ENCODE measurements around the gene CEP164. TPM values are rescaled to one million over a fixed set of nuclear protein-coding genes. Genes with fewer than 3 reads are reported as not detected.

The CEP164 gene
- total RNA-seq, 1 donor from 2014 or later, result 40.1 TPM

GRCh38 chr11:117444711-117445658, 117.3 kb downstream of the CEP164 start:
- Mint-ChIP-seq H3K4me1 (ENCODE audit: unreplicated experiment) (no peaks in the 10 kb centered on the region), H3K27ac (ENCODE audit: unreplicated experiment) (no peak overlapping the region), H3K9me3 (ENCODE audit: unreplicated experiment) (no peaks in the 10 kb centered on the region), H3K27me3 (ENCODE audit: unreplicated experiment) (peaks cover 39% of the 10 kb centered on the region), H3K4me3 (ENCODE audit: unreplicated experiment) (no peak overlapping the region), H3K36me3 (ENCODE audit: unreplicated experiment) (no peaks in the 10 kb centered on the region)
- no peak for DNase-seq (ENCODE audit: extremely low spot score, unreplicated experiment)
- no peak for TF ChIP-seq CTCF (IDR thresholded peaks at IDR 0.05)

GRCh38 chr11:117449111-117449693, 121.5 kb downstream of the CEP164 start:
- DNase-seq (ENCODE audit: extremely low spot score, unreplicated experiment), result no peak
- H3K36me3 Mint-ChIP-seq (ENCODE audit: unreplicated experiment), result no peaks in the 10 kb centered on the region
- peaks cover 17% of the 10 kb centered on the region for H3K27me3 Mint-ChIP-seq (ENCODE audit: unreplicated experiment)

GRCh38 chr11:117453886-117454563, 126.4 kb downstream of the CEP164 start:
- Mint-ChIP-seq H3K4me1 (ENCODE audit: unreplicated experiment) (no peaks in the 10 kb centered on the region), H3K27me3 (ENCODE audit: unreplicated experiment) (peaks cover 7% of the 10 kb centered on the region), H3K4me3 (ENCODE audit: unreplicated experiment) (no peak overlapping the region), H3K9me3 (ENCODE audit: unreplicated experiment) (peaks cover 9% of the 10 kb centered on the region), H3K27ac (ENCODE audit: unreplicated experiment) (no peak overlapping the region), H3K36me3 (ENCODE audit: unreplicated experiment) (no peaks in the 10 kb centered on the region)
- no peak for TF ChIP-seq CTCF (IDR thresholded peaks at IDR 0.05)
- no peak for DNase-seq (ENCODE audit: extremely low spot score, unreplicated experiment)

More at GRCh38 chr11:117449111-117449693, 121.5 kb downstream of the CEP164 start:
- H3K27ac Mint-ChIP-seq (ENCODE audit: unreplicated experiment), result no peak overlapping the region
- peaks cover 4% of the 10 kb centered on the region for H3K9me3 Mint-ChIP-seq (ENCODE audit: unreplicated experiment)
- no peak overlapping the region for H3K4me3 Mint-ChIP-seq (ENCODE audit: unreplicated experiment)
- H3K4me1 Mint-ChIP-seq (ENCODE audit: unreplicated experiment), result no peaks in the 10 kb centered on the region
- no peak for TF ChIP-seq CTCF (IDR thresholded peaks at IDR 0.05)

- Mint-ChIP-seq H3K9me3 (ENCODE audit: unreplicated experiment) (peaks cover 9% of the 10 kb centered on the region), H3K36me3 (ENCODE audit: unreplicated experiment) (no peaks in the 10 kb centered on the region), H3K4me3 (ENCODE audit: unreplicated experiment) (no peak overlapping the region), H3K27ac (ENCODE audit: unreplicated experiment) (no peak overlapping the region), H3K27me3 (ENCODE audit: unreplicated experiment) (peaks cover 7% of the 10 kb centered on the region), H3K4me1 (ENCODE audit: unreplicated experiment) (no peaks in the 10 kb centered on the region)
- no peak for DNase-seq (ENCODE audit: extremely low spot score, unreplicated experiment)
- TF ChIP-seq CTCF (IDR thresholded peaks at IDR 0.05), result no peak
These were observed 126.9 kb downstream of the CEP164 start for GRCh38 chr11:117454564-117454917.
